ENCODE measurements around the gene OR4P4. TPM values are rescaled to one million over a fixed set of nuclear protein-coding genes. Genes with fewer than 3 reads are reported as not detected.

Gene OR4P4
- total RNA-seq, 1 experiment from 2014 or later: not detected

DNA sequence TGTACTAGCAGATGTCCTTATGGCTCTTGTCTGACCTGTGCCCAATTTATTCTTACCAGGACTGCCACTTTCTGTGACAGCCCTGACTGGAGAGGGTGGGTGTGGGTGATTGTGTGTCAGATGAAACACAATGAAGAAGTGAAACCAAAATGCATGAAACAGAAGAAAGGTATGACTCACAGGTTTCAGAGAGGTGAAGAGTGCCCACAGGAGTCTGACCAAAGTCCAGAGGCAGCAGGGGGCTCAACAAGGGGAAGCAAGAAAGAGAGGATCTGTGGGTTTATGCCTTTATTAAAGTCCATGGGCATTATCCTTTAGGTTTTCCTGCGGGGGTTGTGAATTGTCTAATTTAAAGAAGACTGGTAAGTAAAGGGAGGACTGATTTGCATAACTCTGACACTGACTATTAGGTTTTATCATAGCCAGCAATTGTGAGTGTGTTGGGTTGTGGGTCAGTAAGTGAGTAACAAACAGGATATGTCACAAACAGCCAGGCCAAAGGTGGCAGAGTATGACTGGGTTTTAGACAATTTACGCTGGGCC is 23.2 kb downstream of the OR4P4 start:
- no peaks in the 10 kb centered on the region for H4K20me1 ChIP-seq (ENCODE audit: control insufficient read depth, insufficient read depth, insufficient read length)
- no peaks in the 10 kb centered on the region for H3K79me2 ChIP-seq (ENCODE audit: insufficient read depth, low read length)
- no CpG with 5 or more reads among the region's 2 CpGs for WGBS (ENCODE audit: extremely low coverage, insufficient read length, low lambda C conversion rate)
- H4K91ac ChIP-seq (ENCODE audit: insufficient read length, low read depth, low read length): no peak overlapping the region
- Mint-ChIP-seq H3K27me3 (ENCODE audit: low read depth) (no peaks in the 10 kb centered on the region), H3K9me3 (peaks cover 50 to 56% of the 10 kb centered on the region in 2 experiments), H3K4me3 (no peak overlapping the region), H3K27ac (no peak overlapping the region), H3K36me3 (ENCODE audit: insufficient read depth in 1 of 3, low read depth in 3 of 3) (peaks cover 0 to 7% (median 0%) of the 10 kb centered on the region in 3 experiments; a peak in 2 of 7 replicates), H3K4me1 (no peaks in the 10 kb centered on the region)
- H3K79me1 ChIP-seq (ENCODE audit: insufficient read depth, low read depth, low read length, poor library complexity, severe bottlenecking): no peaks in the 10 kb centered on the region
- no peaks in the 10 kb centered on the region for H3K4me1 ChIP-seq (ENCODE audit: insufficient read depth, low read length)
- no peak overlapping the region for H3K56ac ChIP-seq (ENCODE audit: insufficient read length, low read depth, low read length)
- no peak overlapping the region for H3K4me2 ChIP-seq (ENCODE audit: insufficient read depth, insufficient read length, low read length)
- no peak overlapping the region for H3K23ac ChIP-seq (ENCODE audit: insufficient read length, low read depth, low read length)
- no peak overlapping the region for H2BK15ac ChIP-seq (ENCODE audit: low read depth, low read length)
- DNase-seq: no peak
- H3K27ac ChIP-seq (ENCODE audit: insufficient read length, low read depth, low read length): no peak overlapping the region
- H3K27me3 ChIP-seq (ENCODE audit: insufficient read depth, low read length): no peaks in the 10 kb centered on the region
- no peak overlapping the region for H2AK5ac ChIP-seq (ENCODE audit: insufficient read length, low read length)
- no peak overlapping the region for H2AFZ ChIP-seq (ENCODE audit: low read length)
- no peak overlapping the region for H2BK120ac ChIP-seq (ENCODE audit: low read depth, low read length, poor library complexity, severe bottlenecking)
- no peak overlapping the region for H3K9ac ChIP-seq (ENCODE audit: extremely low read depth, insufficient read length, low read length)
- H3K18ac ChIP-seq (ENCODE audit: insufficient read length, low read depth, low read length): no peak overlapping the region
- no peak overlapping the region for H3K14ac ChIP-seq (ENCODE audit: insufficient read depth, low read length)
- H2BK12ac ChIP-seq (ENCODE audit: insufficient read length, low read depth, low read length): no peak overlapping the region
- H4K8ac ChIP-seq (replicated peaks; ENCODE audit: insufficient read length, low read depth, low read length): no peak overlapping the region
- no peak overlapping the region for H2BK20ac ChIP-seq (ENCODE audit: low read depth, low read length, poor library complexity, severe bottlenecking)
- peaks cover 47% of the 10 kb centered on the region for H3K9me3 ChIP-seq (ENCODE audit: control insufficient read depth, low read depth, low read length)
- TF ChIP-seq CTCF (conservative IDR thresholded peaks at IDR 0.05): no peak
- H3T11ph ChIP-seq (ENCODE audit: low read length): no peak overlapping the region
- no peaks in the 10 kb centered on the region for H3K23me2 ChIP-seq (ENCODE audit: insufficient read length, low read depth, low read length, poor library complexity, severe bottlenecking)
- no peak overlapping the region for H4K5ac ChIP-seq (ENCODE audit: insufficient read length, low read depth, low read length)
- H2BK5ac ChIP-seq (ENCODE audit: insufficient read length, low read length): no peak overlapping the region
- no peak overlapping the region for H3K4ac ChIP-seq (ENCODE audit: low read depth, low read length)

Measured in H9 (cell line).